H1 (cell line): ENCODE results near the gene HABP4. TPM values are rescaled to one million over a fixed set of nuclear protein-coding genes. Genes with fewer than 3 reads are reported as not detected.

Source experiments
- CTCF ChIA-PET: fragments of 300-600 bp; sonication (Branson Sonifier 250); formaldehyde crosslinking; loops from one replicate; lab custom pipeline; 2021; ENCODE audit not compliant: partially characterized antibody; lab: Charles Lee
- POLR2A ChIA-PET: fragments of 300-600 bp; sonication (Branson Sonifier 250); formaldehyde crosslinking; loops from one replicate; lab custom pipeline; 2021; ENCODE audit warnings: inconsistent platforms; ENCODE audit not compliant: partially characterized antibody; lab: Charles Lee
- DNase-seq, 2 experiments: peaks; one replicate each; pipeline versions ENCODE4 v3.0.0 to v3.0.0-alpha.2; 2010 to 2022; ENCODE audit warnings: low spot score in 2 of 2, low read depth in 1 of 2, mixed read lengths in 1 of 2
- FAIRE-seq: peaks from 2 replicates; lab custom pipeline; 2011; peaks lifted over from hg19 to GRCh38; lab: Jason Lieb, UNC
- H2AFZ ChIP-seq: 2 replicates; pipeline ENCODE4 v1.8.1; 2012; ENCODE audit warnings: low read length, inconsistent platforms
- H2AK5ac ChIP-seq: 2 replicates; pipeline ENCODE4 v1.6.1; 2013; ENCODE audit warnings: low read depth, low read length
- H2BK120ac ChIP-seq: replicated peaks from 2 replicates; pipeline ENCODE3; 2013; ENCODE audit warnings: low read depth, low read length, inconsistent platforms
- H2BK12ac ChIP-seq: 2 replicates; pipeline ENCODE4 v1.6.1; 2013; ENCODE audit warnings: low read depth, low read length
- H2BK15ac ChIP-seq: 2 replicates; pipeline ENCODE4 v1.6.1; 2013; ENCODE audit warnings: low read length
- H2BK20ac ChIP-seq: 2 replicates; pipeline ENCODE4 v1.6.1; 2013; ENCODE audit warnings: low read length
- H2BK5ac ChIP-seq: 2 replicates; pipeline ENCODE4 v1.6.1; 2013; ENCODE audit warnings: low read depth, low read length
- H3K14ac ChIP-seq: 2 replicates; pipeline ENCODE4 v1.6.1; 2013; ENCODE audit warnings: inconsistent platforms; ENCODE audit not compliant: insufficient read length
- H3K18ac ChIP-seq: 2 replicates; pipeline ENCODE4 v1.6.1; 2013; ENCODE audit warnings: low read length; ENCODE audit errors: extremely low read depth
- H3K23ac ChIP-seq: 2 replicates; pipeline ENCODE4 v1.6.1; 2013; ENCODE audit warnings: inconsistent platforms; ENCODE audit not compliant: insufficient read length
- H3K23me2 ChIP-seq: 2 replicates; pipeline ENCODE4 v1.6.1; 2013; ENCODE audit warnings: low read depth, low read length
- H3K27ac ChIP-seq: 2 replicates; pipeline ENCODE4 v1.6.1; 2011; ENCODE audit warnings: low read depth, low read length, inconsistent platforms
- H3K27me3 ChIP-seq, 4 experiments: replicated peaks in 1 of 4; 1 replicate in 1 of 4; 2 replicates in 3 of 4; pipeline versions ENCODE4 v1.6.1 to v1.8.1; 2011 to 2013; ENCODE audit warnings: low read length in 3 of 4, mild to moderate bottlenecking in 3 of 4, inconsistent platforms in 2 of 4, mixed read lengths in 2 of 4, moderate library complexity in 1 of 4; ENCODE audit not compliant: control insufficient read depth in 3 of 4, insufficient read depth in 3 of 4; ENCODE audit errors: extremely low read depth in 1 of 4
- H3K36me3 ChIP-seq, 4 experiments: 2 replicates each; pipeline versions ENCODE4 v1.6.1 to v1.8.1; 2011 to 2013; ENCODE audit warnings: mild to moderate bottlenecking in 4 of 4, low read length in 3 of 4, moderate library complexity in 2 of 4, control low read depth in 1 of 4, inconsistent platforms in 1 of 4; ENCODE audit not compliant: insufficient read depth in 4 of 4, control insufficient read depth in 2 of 4
- H3K4ac ChIP-seq: replicated peaks from 2 replicates; pipeline ENCODE3; 2013; ENCODE audit warnings: low read length, low read depth, mixed read lengths, inconsistent platforms; ENCODE audit not compliant: insufficient read length
- H3K4me1 ChIP-seq, 4 experiments: replicated peaks in 1 of 4; 1 replicate in 1 of 4; 2 replicates in 3 of 4; pipeline versions ENCODE4 v1.6.1 to v1.8.1; 2011 to 2013; ENCODE audit warnings: low read length in 3 of 4, inconsistent platforms in 2 of 4, mixed read lengths in 1 of 4; ENCODE audit not compliant: insufficient read depth in 4 of 4, control insufficient read depth in 3 of 4
- H3K4me2 ChIP-seq, 2 experiments: 2 replicates each; pipeline versions ENCODE4 v1.6.1 to v1.8.1; 2011 to 2013; ENCODE audit warnings: low read depth in 2 of 2, low read length in 2 of 2, control low read depth in 1 of 2, inconsistent platforms in 1 of 2, mild to moderate bottlenecking in 1 of 2; ENCODE audit not compliant: insufficient read depth in 1 of 2
- H3K4me3 ChIP-seq, 4 experiments: fragments of 200-600, 300-600 bp in 1 of 4; sonication (generic), shearing (Covaris generic), sonication (Bioruptor Twin) in 1 of 4; 2 replicates each; pipeline versions ENCODE4 v1.5.1 to v1.8.1; 2011 to 2016; ENCODE audit warnings: low read length in 4 of 4, low read depth in 3 of 4, control low read depth in 2 of 4, inconsistent platforms in 2 of 4, mild to moderate bottlenecking in 2 of 4, mixed read lengths in 1 of 4, moderate library complexity in 1 of 4; ENCODE audit not compliant: insufficient read depth in 2 of 4; ENCODE audit errors: extremely low read depth in 1 of 4
- H3K56ac ChIP-seq: replicated peaks from 2 replicates; pipeline ENCODE3; 2013; ENCODE audit warnings: low read depth, mild to moderate bottlenecking, mixed read lengths, low read length, inconsistent platforms; ENCODE audit not compliant: insufficient read length
- H3K79me1 ChIP-seq: 2 replicates; pipeline ENCODE4 v1.6.1; 2013; ENCODE audit warnings: low read depth, low read length, control low read depth
- H3K79me2 ChIP-seq, 2 experiments: 2 replicates each; pipeline versions ENCODE4 v1.6.1 to v1.8.1; 2012 to 2013; ENCODE audit warnings: low read length in 2 of 2, mild to moderate bottlenecking in 2 of 2, inconsistent platforms in 1 of 2; ENCODE audit not compliant: insufficient read depth in 2 of 2, control insufficient read depth in 1 of 2
- H3K9ac ChIP-seq, 4 experiments: replicated peaks in 1 of 4; 1 replicate in 1 of 4; 2 replicates in 3 of 4; pipeline versions ENCODE4 v1.6.1 to v1.8.1; 2011 to 2013; ENCODE audit warnings: low read depth in 3 of 4, low read length in 3 of 4, control low read depth in 2 of 4, mild to moderate bottlenecking in 2 of 4, moderate library complexity in 2 of 4, inconsistent platforms in 1 of 4; ENCODE audit errors: extremely low read depth in 1 of 4
- H3K9me3 ChIP-seq, 2 experiments: 2 replicates each; pipeline versions ENCODE4 v1.6.1 to v1.8.1; 2012 to 2013; ENCODE audit warnings: mild to moderate bottlenecking in 2 of 2, moderate library complexity in 2 of 2, control low read depth in 1 of 2, inconsistent platforms in 1 of 2, low read depth in 1 of 2, low read length in 1 of 2, mixed read lengths in 1 of 2; ENCODE audit not compliant: insufficient read depth in 2 of 2
- H4K20me1 ChIP-seq, 2 experiments: replicated peaks in 1 of 2; 2 replicates each; pipeline versions ENCODE3 to v1.8.1; 2011 to 2013; ENCODE audit warnings: inconsistent platforms in 2 of 2, low read length in 2 of 2, mild to moderate bottlenecking in 1 of 2; ENCODE audit not compliant: insufficient read depth in 2 of 2, control insufficient read depth in 1 of 2
- H4K5ac ChIP-seq: 2 replicates; pipeline ENCODE4 v1.6.1; 2013; ENCODE audit warnings: low read length, low read depth, mixed read lengths, inconsistent platforms; ENCODE audit not compliant: insufficient read length
- H4K8ac ChIP-seq: 2 replicates; pipeline ENCODE4 v1.8.0; 2013; ENCODE audit warnings: mild to moderate bottlenecking, moderate library complexity, low read length, inconsistent platforms; ENCODE audit not compliant: insufficient read depth; ENCODE audit errors: extremely low read depth
- H4K91ac ChIP-seq: replicated peaks from 2 replicates; pipeline ENCODE3; 2013; ENCODE audit warnings: low read length, mixed read lengths, inconsistent platforms; ENCODE audit not compliant: insufficient read length
- CBX5 ChIP-seq: fragments of 300-800, 300-1000 bp; sonication (generic); IDR thresholded peaks from 2 replicates; pipeline ENCODE4 v1.7.1; 2016; ENCODE audit warnings: antibody characterized with exemption, low read length, low read depth
- CREB1 ChIP-seq: IDR thresholded peaks from 2 replicates; pipeline ENCODE4 v1.6.1; 2012; ENCODE audit warnings: inconsistent platforms
- EGR1 ChIP-seq: IDR thresholded peaks from 2 replicates; pipeline ENCODE4 v1.6.1; 2011; ENCODE audit warnings: low read depth, low read length, borderline replicate concordance
- HDAC6 ChIP-seq: IDR thresholded peaks from one replicate; pipeline ENCODE4 v1.7.1; 2012; ENCODE audit warnings: low read depth, mild to moderate bottlenecking, inconsistent platforms, low read length, moderate library complexity
- KDM1A ChIP-seq: fragments of 200-600, 300-600 bp; sonication (generic); IDR thresholded peaks from 2 replicates; pipeline ENCODE4 v1.7.1; 2016; ENCODE audit warnings: mild to moderate bottlenecking, low read length, borderline replicate concordance
- MAFK ChIP-seq: IDR thresholded peaks from 2 replicates; pipeline ENCODE4 v1.6.1; 2012; ENCODE audit warnings: low read depth, mild to moderate bottlenecking, improper control_type of control experiment, low read length
- RAD21 ChIP-seq, 2 experiments: IDR thresholded peaks in 1 of 2; conservative IDR thresholded peaks in 1 of 2; 2 replicates each; pipeline ENCODE4 v1.6.1; 2011; ENCODE audit warnings: low read depth in 2 of 2, low read length in 2 of 2, improper control_type of control experiment in 1 of 2, inconsistent platforms in 1 of 2, mild to moderate bottlenecking in 1 of 2, moderate library complexity in 1 of 2
- RFX5 ChIP-seq: IDR thresholded peaks from 2 replicates; pipeline ENCODE4 v1.6.1; 2011; ENCODE audit warnings: low read depth, low read length, improper control_type of control experiment, borderline replicate concordance
- RNF2 ChIP-seq: fragments of 200-900, 300-1000 bp; sonication (generic); IDR thresholded peaks from 2 replicates; pipeline ENCODE4 v1.7.1; 2016; ENCODE audit warnings: borderline replicate concordance, low read depth, mild to moderate bottlenecking, antibody characterized with exemption, low read length; ENCODE audit not compliant: poor library complexity, severe bottlenecking; ENCODE audit errors: missing control alignments
- SAP30 ChIP-seq: fragments of 300-600 bp; sonication (generic); IDR thresholded peaks from 2 replicates; pipeline ENCODE4 v1.7.1; 2012; ENCODE audit warnings: low read length, moderate library complexity, mild to moderate bottlenecking, inconsistent platforms; ENCODE audit not compliant: insufficient read depth, insufficient replicate concordance
- TAF7 ChIP-seq: optimal IDR thresholded peaks from 2 replicates; pipeline ENCODE3; 2011; ENCODE audit warnings: low read depth, mild to moderate bottlenecking, inconsistent platforms, low read length, moderate library complexity, borderline replicate concordance
- YY1 ChIP-seq: IDR thresholded peaks from 2 replicates; pipeline ENCODE4 v1.6.1; 2011; ENCODE audit warnings: low read depth, mild to moderate bottlenecking, low read length
- WGBS, 2 experiments: shearing (Covaris generic) in 1 of 2; methylation state at CpG; one replicate each; pipeline versions ENCODE4 v1.1.6 to v1.1.7; 2013 to 2015; ENCODE audit warnings: low lambda C conversion rate in 2 of 2, mixed read lengths in 2 of 2, inconsistent platforms in 1 of 2, low coverage in 1 of 2, missing lambda C conversion rate in 1 of 2; ENCODE audit not compliant: insufficient replicate concordance in 2 of 2, insufficient coverage in 1 of 2, insufficient read length in 1 of 2; ENCODE audit errors: extremely low coverage in 1 of 2, missing lambda C conversion rate in 1 of 2; 5-methylcytosine and 5-hydroxymethylcytosine counted together
- polyA plus RNA-seq, 7 experiments: library from polyadenylated mRNA; depleted of rRNA in 3 of 7; stranded (reverse) in 5 of 7; unstranded in 2 of 7; fragments of >200 nt in 5 of 7; fragments of 200-250 nt in 2 of 7; gene quantifications; 1 replicate in 5 of 7; 2 replicates in 1 of 7; 4 replicates in 1 of 7; pipeline versions ENCODE4 v1.2.1 to v1.2.3, GENCODE V29; 2011 to 2013; ENCODE audit warnings: missing spikeins in 2 of 7, mixed read lengths in 2 of 7
- total RNA-seq: library from RNA; stranded (reverse); fragmentation: NEBNext Ultra II Directional; extraction: Animal tissue kit (Norgen Biotek cat#: 25700); gene quantifications from 2 replicates; pipeline ENCODE4 v1.2.1, GENCODE V29; 2021

HABP4 gene
- total and polyA plus RNA-seq, 2 of the 8 experiments (the other 6 are each of a cell fraction or from before 2014, with no cell fraction given): 3.3 to 11.2 TPM

- Histone ChIP-seq H3K4me1 (peaks cover 0 to 10% (median 1%) of the 10 kb centered on the region in 4 experiments; a peak in 4 of 7 replicates), H3K4ac (no peak overlapping the region), H3K18ac (no peak overlapping the region), H4K91ac (no peak overlapping the region), H4K5ac (no peak overlapping the region), H3K4me3 (no peak overlapping the region; a peak in 1 of 8 replicates), H3K4me2 (no peak overlapping the region; a peak in 1 of 4 replicates), H2BK15ac (no peak overlapping the region), H2BK120ac (no peak overlapping the region), H3K9me3 (no peaks in the 10 kb centered on the region), H3K23ac (no peak overlapping the region), H3K27ac (no peak overlapping the region), H3K79me1 (no peaks in the 10 kb centered on the region; the same call in 1 of the 2 replicates), H2BK20ac (no peak overlapping the region), H3K56ac (no peak overlapping the region), H4K8ac (no peak overlapping the region), H2AFZ (no peak overlapping the region), H3K23me2 (no peaks in the 10 kb centered on the region), H3K9ac (no peak overlapping the region), H4K20me1 (no peaks in the 10 kb centered on the region), H2BK5ac (no peak overlapping the region), H3K27me3 (no peaks in the 10 kb centered on the region), H3K36me3 (no peaks in the 10 kb centered on the region), H2BK12ac (peak overlapping the region; percentile 64), H3K14ac (no peak overlapping the region), H3K79me2 (no peaks in the 10 kb centered on the region), H2AK5ac (no peak overlapping the region)
- DNase-seq: no peak
- ChIA-PET POLR2A (no interaction called here), CTCF (interaction anchor here (0.6 to 0.7 kb wide), 2 partner anchors 8 to 47 kb away, joined by 3 read pairs; no protein-coding TSS in a partner anchor)
- no peak for FAIRE-seq
- 81% methylated on average over 6 of the region's 6 CpGs; no CpG with 5 or more reads in 1 of the 2 experiments for WGBS, 2 experiments
- TF ChIP-seq RAD21 (IDR thresholded peaks at IDR 0.05 in 1 of 2, conservative IDR thresholded peaks at IDR 0.05 in 1 of 2; ENCODE audit: low read depth in 2 of 2, low read length in 2 of 2) (no peak), CBX5 (no peak), RFX5 (no peak), CREB1 (no peak), YY1 (no peak), RNF2 (no peak), SAP30 (no peak), KDM1A (no peak), EGR1 (no peak), HDAC6 (no peak), MAFK (no peak), TAF7 (no peak)
Measured at GRCh38 chr9:96502539-96503373, 52.8 kb downstream of the HABP4 start.
